Measurements from ENCODE around the gene FAM229B. TPM values are rescaled to one million over a fixed set of nuclear protein-coding genes. Genes with fewer than 3 reads are reported as not detected.
"Not testable (repeated sequence)": the region's sequence is repeated elsewhere in the genome, so short reads cannot be mapped to it uniquely, and the experiment has no call there.

The FAM229B gene
- total RNA-seq, 4 donors from 2014 or later = 10.6 to 23.3 (median 14.1) TPM

- peaks cover 0 to 19% (median 15%) of the 10 kb centered on the region in 4 donors for H3K4me1 ChIP-seq
These were observed 42.5 kb upstream of the FAM229B start for GRCh38 chr6:112044856-112045255.

GRCh38 chr6:112047523-112047922 is 39.9 kb upstream of the FAM229B start:
- H3K9me3 ChIP-seq; DNase-seq (ENCODE audit: extremely low spot score); intact Hi-C loops (cut with DNase I); H3K27ac ChIP-seq (replicated peaks in 1 of 4); H3K27me3 ChIP-seq; H3K4me3 ChIP-seq; H3K36me3 ChIP-seq: not testable (repeated sequence)
- H3K4me1 ChIP-seq = peaks cover 0 to 19% (median 15%) of the 10 kb centered on the region in 4 donors
- 96% methylated on average over 10 of the region's 25 CpGs for WGBS

More at GRCh38 chr6:112044856-112045255, 42.5 kb upstream of the FAM229B start:
- Histone ChIP-seq H3K9me3 (no peaks in the 10 kb centered on the region), H3K27ac (replicated peaks in 1 of 4) (no peak overlapping the region), H3K27me3 (no peaks in the 10 kb centered on the region), H3K36me3 (no peaks in the 10 kb centered on the region), H3K4me3 (no peak overlapping the region)
- intact Hi-C loops (cut with DNase I) = loop anchor here (5.0 kb wide), 1 partner anchor 173 kb away; the partner anchor contains the start of gene FYN
- DNase-seq (ENCODE audit: extremely low spot score) = no peak
- 14% methylated on average over 3 of the region's 3 CpGs for WGBS
- no peak for TF ChIP-seq CTCF (IDR thresholded peaks at IDR 0.05)
- peak in 1 of 2 donors; percentile 21 for TF ChIP-seq POLR2AphosphoS5 (IDR thresholded peaks at IDR 0.05)
- TF ChIP-seq POLR2A (IDR thresholded peaks at IDR 0.05; ENCODE audit: low read depth) = no peak
- TF ChIP-seq EP300 (IDR thresholded peaks at IDR 0.05) = no peak

- intact Hi-C loops (cut with DNase I) = no loop called here
- H3K4me3 ChIP-seq = no peak overlapping the region
- no peak for TF ChIP-seq POLR2AphosphoS5 (IDR thresholded peaks at IDR 0.05)
- TF ChIP-seq POLR2A (IDR thresholded peaks at IDR 0.05; ENCODE audit: low read depth) = no peak
- TF ChIP-seq CTCF (IDR thresholded peaks at IDR 0.05) = no peak
- TF ChIP-seq EP300 (IDR thresholded peaks at IDR 0.05) = no peak
- no peak overlapping the region for H3K27ac ChIP-seq (replicated peaks in 1 of 4)
- H3K9me3 ChIP-seq = peaks cover 0 to 4% (median 0%) of the 10 kb centered on the region in 4 donors
- H3K36me3 ChIP-seq = no peaks in the 10 kb centered on the region
- no peaks in the 10 kb centered on the region for H3K27me3 ChIP-seq
- DNase-seq (ENCODE audit: extremely low spot score) = no peak
- peaks cover 0 to 12% (median 10%) of the 10 kb centered on the region in 4 donors for H3K4me1 ChIP-seq
- WGBS = 86% methylated on average over 6 of the region's 6 CpGs
These were observed 38.2 kb upstream of the FAM229B start for GRCh38 chr6:112049026-112049799.

GRCh38 chr6:112049996-112050395 is 37.4 kb upstream of the FAM229B start:
- no peaks in the 10 kb centered on the region for H3K36me3 ChIP-seq
- no peak for TF ChIP-seq CTCF (IDR thresholded peaks at IDR 0.05)
- no peak for TF ChIP-seq POLR2AphosphoS5 (IDR thresholded peaks at IDR 0.05)
- no peak for TF ChIP-seq POLR2A (IDR thresholded peaks at IDR 0.05; ENCODE audit: low read depth)
- TF ChIP-seq EP300 (IDR thresholded peaks at IDR 0.05) = no peak
- H3K9me3 ChIP-seq = peaks cover 0 to 4% (median 0%) of the 10 kb centered on the region in 4 donors
- H3K4me3 ChIP-seq = no peak overlapping the region
- H3K4me1 ChIP-seq = peaks cover 0 to 7% (median 2%) of the 10 kb centered on the region in 4 donors
- no peak for DNase-seq (ENCODE audit: extremely low spot score)
- intact Hi-C loops (cut with DNase I) = no loop called here
- 90% methylated on average over 7 of the region's 7 CpGs for WGBS
- H3K27me3 ChIP-seq = no peaks in the 10 kb centered on the region
- no peak overlapping the region for H3K27ac ChIP-seq (replicated peaks in 1 of 4)

- intact Hi-C loops (cut with DNase I) = no loop called here
- no peak for DNase-seq (ENCODE audit: extremely low spot score)
- WGBS = 91% methylated on average over 5 of the region's 5 CpGs
These were observed 37.0 kb upstream of the FAM229B start for GRCh38 chr6:112050429-112050828.

GRCh38 chr6:112051251-112051740 is 36.1 kb upstream of the FAM229B start:
- H3K27ac ChIP-seq (replicated peaks in 1 of 4); DNase-seq (ENCODE audit: extremely low spot score); H3K36me3 ChIP-seq; H3K9me3 ChIP-seq; H3K27me3 ChIP-seq; H3K4me3 ChIP-seq; intact Hi-C loops (cut with DNase I); H3K4me1 ChIP-seq: not testable (repeated sequence)
- 87% methylated on average over 4 of the region's 4 CpGs for WGBS

More at GRCh38 chr6:112050429-112050828, 37.0 kb upstream of the FAM229B start:
- Histone ChIP-seq H3K4me3 (no peak overlapping the region), H3K36me3 (no peaks in the 10 kb centered on the region), H3K9me3 (peaks cover 0 to 4% (median 0%) of the 10 kb centered on the region in 4 donors), H3K4me1 (peaks cover 0 to 5% (median 0%) of the 10 kb centered on the region in 4 donors), H3K27me3 (no peaks in the 10 kb centered on the region), H3K27ac (replicated peaks in 1 of 4) (no peak overlapping the region)
- no peak for TF ChIP-seq CTCF (IDR thresholded peaks at IDR 0.05)
- no peak for TF ChIP-seq POLR2AphosphoS5 (IDR thresholded peaks at IDR 0.05)
- no peak for TF ChIP-seq EP300 (IDR thresholded peaks at IDR 0.05)
- TF ChIP-seq POLR2A (IDR thresholded peaks at IDR 0.05; ENCODE audit: low read depth) = no peak
